Small intestine (tissue), 4 donors: Measurements from ENCODE around the gene GNAS. TPM values are rescaled to one million over a fixed set of nuclear protein-coding genes. Genes with fewer than 3 reads are reported as not detected.

Experiments
- polyA plus RNA-seq, 4 donors: library from polyadenylated mRNA; stranded (reverse) in 3 of 4; unstranded in 1 of 4; fragments of 200-250 nt in 3 of 4; fragments of 120-200 nt in 1 of 4; gene quantifications; one replicate each; pipeline versions ENCODE4 v1.2.1 to v1.2.3, GENCODE V29; 2013
- donor health status: healthy with polysubstance abuse.
- donor health status: Bipolar disorder and iron deficiency.
- donor health status: healthy.

The GNAS gene
- polyA plus RNA-seq, 4 donors: 493 to 875 (median 655) TPM

Other genes with a start within 250 kb of the GNAS start
- gene STX16, start 201.4 kb upstream of the GNAS start, polyA plus RNA-seq: 10 to 100 TPM; 17.3 to 73.4 (median 34.9) TPM
- 10 to 100 TPM; 16.5 to 30.4 (median 26.3) TPM for gene NPEPL1, start 159.9 kb upstream of the GNAS start, polyA plus RNA-seq
- under 1 TPM in 2 of 4 donors, not detected in 2; 0.37 to 0.38 TPM for gene GNAS-AS1, start 1.8 kb upstream of the GNAS start, polyA plus RNA-seq
- gene NELFCD, start 128.5 kb downstream of the GNAS start, polyA plus RNA-seq: 10 to 100 TPM; 29.5 to 74.2 (median 44.8) TPM
- gene CTSZ, start 154.5 kb downstream of the GNAS start, polyA plus RNA-seq: 100 to 1,000 TPM in 3 of 4 donors, 10 to 100 TPM in 1; 82.7 to 277 (median 183) TPM
- under 1 TPM in 2 of 4 donors, not detected in 2; 0.01 to 0.30 TPM for gene TUBB1, start 166.7 kb downstream of the GNAS start, polyA plus RNA-seq
- gene ATP5F1E, start 179.6 kb downstream of the GNAS start, polyA plus RNA-seq: 10 to 100 TPM; 49.6 to 87.5 (median 69.8) TPM
- 100 to 1,000 TPM in 2 of 4 donors, 10 to 100 TPM in 2; 66.0 to 120 (median 94.3) TPM for gene PRELID3B, start 190.1 kb downstream of the GNAS start, polyA plus RNA-seq